Activated T-helper 1 cell treated with anti-CD3 and anti-CD28 coated beads, Interleukin-12 subunit alpha, Interleukin-12 subunit beta, Interleukin-2, Interleukin-4 antibody, amounts not matched to agents 30 ng/mL and 10 ng/mL and 1 ng/mL, durations not matched to agents 14 hours and 24 hours and 36 hours (primary cell): ENCODE results near the gene DCUN1D5. TPM values are rescaled to one million over a fixed set of nuclear protein-coding genes. Genes with fewer than 3 reads are reported as not detected.

Experiments used
- DNase-seq: peaks from one replicate; pipeline ENCODE4 v3.0.0; 2021; ENCODE audit warnings: low spot score
- H3K27ac Mint-ChIP-seq: one replicate; pipeline ENCODE4 v1.8.0; 2021; ENCODE audit warnings: mild to moderate bottlenecking, mixed read lengths
- H3K27me3 Mint-ChIP-seq: one replicate; pipeline ENCODE4 v1.8.0; 2022; ENCODE audit warnings: mild to moderate bottlenecking, moderate library complexity, mixed read lengths; ENCODE audit not compliant: insufficient read depth
- H3K36me3 Mint-ChIP-seq: one replicate; pipeline ENCODE4 v1.8.0; 2021; ENCODE audit warnings: low read depth, mixed read lengths
- H3K4me1 Mint-ChIP-seq: one replicate; pipeline ENCODE4 v1.8.0; 2021; ENCODE audit warnings: low read depth, mixed read lengths
- H3K4me3 Mint-ChIP-seq: one replicate; pipeline ENCODE4 v1.8.0; 2021; ENCODE audit warnings: mild to moderate bottlenecking, moderate library complexity, mixed read lengths
- H3K9me3 Mint-ChIP-seq: one replicate; pipeline ENCODE4 v1.8.0; 2021; ENCODE audit warnings: mixed read lengths
- intact Hi-C: fragments of 100-400 bp; cut with micrococcal nuclease; formaldehyde crosslinking; loops from one replicate; pipeline ENCODE4 v1.15.1; 2024
- total RNA-seq: library from RNA; stranded (reverse); gene quantifications from 2 replicates; pipeline ENCODE4 v1.2.3, GENCODE V29; 2022

DCUN1D5 gene
- total RNA-seq, 1 donor from 2014 or later = 73.9 TPM

DNA sequence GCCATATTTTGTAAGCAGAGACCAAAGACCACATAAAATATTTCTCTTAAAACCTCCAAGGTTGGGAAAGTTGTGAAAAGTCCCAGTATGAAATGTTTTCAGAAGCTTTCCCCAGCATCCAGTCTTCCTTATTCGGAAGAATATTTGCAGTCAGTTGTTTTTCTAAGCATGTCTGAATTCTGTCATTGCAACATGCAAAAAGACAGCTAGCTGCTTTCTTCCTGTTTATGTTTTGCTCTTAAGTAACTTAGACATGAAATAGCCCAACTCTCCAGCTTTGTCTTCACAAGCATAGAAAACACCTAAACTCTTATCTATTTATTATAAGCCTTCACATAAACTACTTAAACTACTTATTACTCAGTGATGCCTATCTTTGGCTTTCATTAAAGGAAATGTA is 78.5 kb downstream of the DCUN1D5 start:
- H3K9me3 Mint-ChIP-seq = peaks cover 13% of the 10 kb centered on the region
- no peak overlapping the region for H3K27ac Mint-ChIP-seq
- no peaks in the 10 kb centered on the region for H3K4me1 Mint-ChIP-seq
- no peak overlapping the region for H3K4me3 Mint-ChIP-seq
- H3K36me3 Mint-ChIP-seq = no peaks in the 10 kb centered on the region
- intact Hi-C loops = no loop called here
- DNase-seq = no peak
- peaks cover 1% of the 10 kb centered on the region for H3K27me3 Mint-ChIP-seq

Other genes starting within 250 kb of the DCUN1D5 start
- gene MMP3, start 248.6 kb downstream of the DCUN1D5 start, total RNA-seq = not detected in 2 replicates
- 0.10 TPM in 1 of 2 replicates, not detected in the other for gene MMP12, start 217.2 kb downstream of the DCUN1D5 start, total RNA-seq
- not detected in 2 replicates for gene MMP13, start 136.4 kb downstream of the DCUN1D5 start, total RNA-seq
- gene DYNC2H1, start 17.3 kb upstream of the DCUN1D5 start, total RNA-seq = 0.91 and 1.1 TPM in 2 replicates